GM10266 (cell line): Measurements from ENCODE around the gene TGM1.
"Not testable (repeated sequence)": the region's sequence is repeated elsewhere in the genome, so short reads cannot be mapped to it uniquely, and the experiment has no call there.

ENCODE experiments used
- DNase-seq: peaks from one replicate; pipeline ENCODE4 v3.0.0; 2012; ENCODE audit errors: extremely low spot score
- CTCF ChIP-seq: IDR thresholded peaks from 2 replicates; pipeline ENCODE4 v1.5.1; 2012; ENCODE audit warnings: mild to moderate bottlenecking, low read depth; ENCODE audit not compliant: control insufficient read depth, insufficient read depth; ENCODE audit errors: missing control alignments

The TGM1 gene

GRCh38 chr14:24250354-24250753 is 12.6 kb downstream of the TGM1 start:
- no peak for DNase-seq

GRCh38 chr14:24249230-24250021 is 13.6 kb downstream of the TGM1 start:
- TF ChIP-seq CTCF, result no peak
- no peak for DNase-seq

More at GRCh38 chr14:24250354-24250753, 12.6 kb downstream of the TGM1 start:
- TF ChIP-seq CTCF, result no peak

GRCh38 chr14:24247422-24247821 is 15.6 kb downstream of the TGM1 start:
- TF ChIP-seq CTCF, result no peak
- DNase-seq, result no peak

- peak; percentile 58 for DNase-seq
- no peak for TF ChIP-seq CTCF
Observed at GRCh38 chr14:24246765-24247212, 16.2 kb downstream of the TGM1 start.

GRCh38 chr14:24245350-24245749 is 17.6 kb downstream of the TGM1 start:
- DNase-seq, result not testable (repeated sequence)

GRCh38 chr14:24243336-24243836 is 19.6 kb downstream of the TGM1 start:
- DNase-seq, result no peak
- no peak for TF ChIP-seq CTCF

- DNase-seq, result peak; percentile 89
- TF ChIP-seq CTCF, result peak; percentile 10
Observed at GRCh38 chr14:24241829-24242443, 21.0 kb downstream of the TGM1 start.
